Endothelial cell (in vitro differentiated cells): ENCODE results near the gene OR2C3. TPM values are rescaled to one million over a fixed set of nuclear protein-coding genes. Genes with fewer than 3 reads are reported as not detected.
"Not testable (repeated sequence)": the region's sequence is repeated elsewhere in the genome, so short reads cannot be mapped to it uniquely, and the experiment has no call there.

Source experiments
- DNase-seq: peaks from one replicate; pipeline ENCODE4 v3.0.0; 2021; ENCODE audit warnings: low spot score
- H3K27ac Mint-ChIP-seq: one replicate; pipeline ENCODE4 v1.8.0; 2021; ENCODE audit warnings: mixed read lengths, inconsistent platforms; ENCODE audit not compliant: unreplicated experiment
- H3K27me3 Mint-ChIP-seq: one replicate; pipeline ENCODE4 v1.8.0; 2021; ENCODE audit warnings: mild to moderate bottlenecking, moderate library complexity, mixed read lengths, inconsistent platforms; ENCODE audit not compliant: unreplicated experiment
- H3K36me3 Mint-ChIP-seq: one replicate; pipeline ENCODE4 v1.8.0; 2021; ENCODE audit warnings: mild to moderate bottlenecking, low read depth, mixed read lengths, inconsistent platforms; ENCODE audit not compliant: unreplicated experiment
- H3K4me1 Mint-ChIP-seq: one replicate; pipeline ENCODE4 v1.8.0; 2021; ENCODE audit warnings: mild to moderate bottlenecking, mixed read lengths, inconsistent platforms; ENCODE audit not compliant: unreplicated experiment
- H3K4me3 Mint-ChIP-seq: one replicate; pipeline ENCODE4 v1.8.0; 2021; ENCODE audit warnings: mild to moderate bottlenecking, mixed read lengths, inconsistent platforms; ENCODE audit not compliant: unreplicated experiment
- H3K9me3 Mint-ChIP-seq: one replicate; pipeline ENCODE4 v1.8.0; 2021; ENCODE audit warnings: mixed read lengths, inconsistent platforms; ENCODE audit not compliant: unreplicated experiment
- total RNA-seq: library from RNA; stranded (reverse); fragmentation: NEBNext Ultra II Directional; extraction: Animal tissue kit (Norgen Biotek cat#: 25700); gene quantifications from one replicate; pipeline ENCODE4 v1.2.1, GENCODE V29; 2021; ENCODE audit not compliant: unreplicated experiment
- TF ChIP-seq, protein P1 (sequence below): fragments of 200-600 bp; sonication (generic); IDR thresholded peaks from one replicate; pipeline ENCODE4 v1.5.0; 2021; ENCODE audit warnings: antibody characterized with exemption; ENCODE audit not compliant: unreplicated experiment

Gene OR2C3
- total RNA-seq, 1 donor from 2014 or later, result not detected

GRCh38 chr1:247528812-247529474, 7.3 kb downstream of the OR2C3 start:
- H3K27me3 Mint-ChIP-seq, result no peaks in the 10 kb centered on the region
- H3K4me1 Mint-ChIP-seq, result no peaks in the 10 kb centered on the region
- H3K36me3 Mint-ChIP-seq, result no peaks in the 10 kb centered on the region
- H3K27ac Mint-ChIP-seq, result no peak overlapping the region
- DNase-seq, result no peak
- TF ChIP-seq, protein P1, sequence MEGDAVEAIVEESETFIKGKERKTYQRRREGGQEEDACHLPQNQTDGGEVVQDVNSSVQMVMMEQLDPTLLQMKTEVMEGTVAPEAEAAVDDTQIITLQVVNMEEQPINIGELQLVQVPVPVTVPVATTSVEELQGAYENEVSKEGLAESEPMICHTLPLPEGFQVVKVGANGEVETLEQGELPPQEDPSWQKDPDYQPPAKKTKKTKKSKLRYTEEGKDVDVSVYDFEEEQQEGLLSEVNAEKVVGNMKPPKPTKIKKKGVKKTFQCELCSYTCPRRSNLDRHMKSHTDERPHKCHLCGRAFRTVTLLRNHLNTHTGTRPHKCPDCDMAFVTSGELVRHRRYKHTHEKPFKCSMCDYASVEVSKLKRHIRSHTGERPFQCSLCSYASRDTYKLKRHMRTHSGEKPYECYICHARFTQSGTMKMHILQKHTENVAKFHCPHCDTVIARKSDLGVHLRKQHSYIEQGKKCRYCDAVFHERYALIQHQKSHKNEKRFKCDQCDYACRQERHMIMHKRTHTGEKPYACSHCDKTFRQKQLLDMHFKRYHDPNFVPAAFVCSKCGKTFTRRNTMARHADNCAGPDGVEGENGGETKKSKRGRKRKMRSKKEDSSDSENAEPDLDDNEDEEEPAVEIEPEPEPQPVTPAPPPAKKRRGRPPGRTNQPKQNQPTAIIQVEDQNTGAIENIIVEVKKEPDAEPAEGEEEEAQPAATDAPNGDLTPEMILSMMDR, result no peak
- no peak overlapping the region for H3K4me3 Mint-ChIP-seq
- H3K9me3 Mint-ChIP-seq, result no peaks in the 10 kb centered on the region

DNA sequence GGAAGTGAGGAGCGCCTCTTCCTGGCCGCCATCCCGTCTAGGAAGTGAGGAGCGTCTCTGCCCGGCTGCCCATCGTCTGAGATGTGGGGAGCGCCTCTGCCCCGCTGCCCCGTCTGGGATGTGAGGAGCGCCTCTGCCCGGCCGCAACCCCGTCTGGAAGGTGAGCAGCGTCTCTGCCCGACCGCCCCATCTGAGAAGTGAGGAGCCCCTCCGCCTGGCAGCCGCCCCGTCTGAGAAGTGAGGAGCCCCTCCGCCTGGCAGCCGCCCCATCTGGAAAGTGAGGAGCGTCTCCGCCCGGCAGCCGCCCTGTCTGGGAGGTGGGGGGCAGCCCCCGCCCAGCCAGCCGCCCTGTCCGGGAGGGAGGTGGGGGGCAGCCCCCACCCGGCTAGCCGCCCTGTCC, 14.4 kb downstream of the OR2C3 start:
- not testable (repeated sequence) for H3K4me1 Mint-ChIP-seq, H3K27me3 Mint-ChIP-seq, H3K36me3 Mint-ChIP-seq, DNase-seq, H3K9me3 Mint-ChIP-seq, H3K27ac Mint-ChIP-seq, H3K4me3 Mint-ChIP-seq

DNA sequence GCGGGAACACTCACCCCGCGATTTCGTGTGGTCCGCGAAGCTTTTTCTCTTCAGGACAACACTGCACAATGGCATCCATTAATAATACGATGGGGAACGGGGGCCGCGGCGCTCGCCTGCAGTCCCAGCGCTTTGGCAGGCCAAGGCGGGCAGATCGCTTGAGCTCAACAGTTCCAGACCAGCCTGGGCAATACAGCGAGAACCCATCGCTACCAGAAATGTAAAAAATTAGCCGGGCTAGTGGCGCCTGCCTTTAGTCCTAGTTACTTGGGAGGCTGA, 17.7 kb downstream of the OR2C3 start:
- no peak for DNase-seq
- H3K4me1 Mint-ChIP-seq, result no peaks in the 10 kb centered on the region
- H3K36me3 Mint-ChIP-seq, result no peaks in the 10 kb centered on the region
- no peak overlapping the region for H3K4me3 Mint-ChIP-seq
- no peak overlapping the region for H3K27ac Mint-ChIP-seq
- TF ChIP-seq, protein P1, result no peak
- no peaks in the 10 kb centered on the region for H3K27me3 Mint-ChIP-seq
- H3K9me3 Mint-ChIP-seq, result peaks cover 13% of the 10 kb centered on the region

DNA sequence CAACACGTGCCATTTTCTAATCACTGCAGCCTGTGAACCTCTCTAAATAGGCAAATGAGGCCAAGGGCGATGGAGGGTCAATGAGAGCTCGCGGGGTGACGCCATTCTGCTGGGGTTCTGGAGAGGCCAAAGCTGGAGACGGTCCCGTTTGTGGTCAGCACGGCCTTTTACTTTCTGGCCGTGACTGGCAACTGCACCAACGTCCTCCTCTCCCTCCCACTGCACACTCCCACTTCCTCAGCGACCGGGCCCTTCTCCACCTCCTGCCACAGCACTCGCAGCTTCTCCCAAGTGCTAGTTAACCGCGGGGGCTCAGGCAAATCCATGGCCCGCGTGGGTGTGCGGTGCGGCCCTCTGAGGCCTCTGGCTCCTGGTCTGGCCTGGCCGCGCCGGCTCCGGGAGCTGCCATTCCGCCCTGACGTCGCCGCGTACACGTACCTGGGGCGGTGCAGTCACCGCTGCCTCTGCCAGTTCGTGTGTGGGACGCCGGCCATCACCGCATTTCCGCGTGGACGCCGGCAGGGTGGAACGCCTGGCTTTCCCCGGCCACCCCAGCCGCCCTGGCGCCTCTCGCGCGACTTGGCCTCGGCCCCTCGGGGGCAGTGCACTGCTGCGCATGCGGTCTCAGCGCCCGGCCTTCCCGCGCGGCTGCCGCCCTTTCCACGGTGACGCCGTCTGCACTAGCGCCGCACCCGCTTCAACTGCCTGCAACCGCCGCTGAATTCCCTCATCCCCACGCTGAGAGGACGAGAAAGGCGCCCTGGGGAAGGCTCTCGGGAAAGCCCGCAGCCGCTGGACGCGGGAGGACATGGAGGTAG, 18.2 kb downstream of the OR2C3 start:
- Mint-ChIP-seq H3K27me3 (no peaks in the 10 kb centered on the region), H3K36me3 (no peaks in the 10 kb centered on the region), H3K9me3 (peaks cover 12% of the 10 kb centered on the region), H3K4me3 (no peak overlapping the region), H3K27ac (no peak overlapping the region), H3K4me1 (no peaks in the 10 kb centered on the region)
- no peak for DNase-seq
- TF ChIP-seq, protein P1, result no peak

DNA sequence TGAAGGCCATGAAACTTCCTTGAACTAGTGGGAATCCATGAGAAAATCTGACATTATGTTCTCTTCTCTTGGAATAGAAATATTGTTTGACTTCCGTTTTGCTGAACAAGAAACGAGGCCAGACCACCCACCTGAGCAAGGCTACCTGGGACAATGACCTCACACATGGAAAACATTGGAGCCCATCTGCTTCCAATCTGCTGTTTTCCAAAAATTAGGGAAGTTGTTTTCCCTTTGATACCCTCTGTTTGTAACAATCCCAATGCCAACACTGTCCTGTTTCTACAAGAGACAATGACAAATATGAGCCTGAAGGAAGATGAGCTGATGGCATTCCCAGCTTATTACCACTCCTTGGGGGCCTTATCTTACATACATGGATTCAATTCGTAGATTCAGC, 29.4 kb downstream of the OR2C3 start:
- Mint-ChIP-seq H3K27me3 (peaks cover 1% of the 10 kb centered on the region), H3K4me1 (no peaks in the 10 kb centered on the region)

More for the DNA sequence above, 29.4 kb downstream of the OR2C3 start:
- no peak for DNase-seq
- Mint-ChIP-seq H3K36me3 (no peaks in the 10 kb centered on the region), H3K9me3 (no peaks in the 10 kb centered on the region), H3K27ac (no peak overlapping the region), H3K4me3 (no peak overlapping the region)
- TF ChIP-seq, protein P1, result no peak
